AG04449 (cell line): ENCODE results near the gene ZNF609.

Experiments used
- CTCF ChIA-PET: fragments of 350-600 bp; formaldehyde crosslinking; extraction: SDS; loops from one replicate; lab custom pipeline; 2021; ENCODE audit warnings: antibody characterized with exemption; lab: Yijun Ruan, JAX
- POLR2A ChIA-PET: fragments of 400-600, 350-600 bp; formaldehyde crosslinking; extraction: SDS; loops from one replicate; lab custom pipeline; 2020; ENCODE audit warnings: antibody characterized with exemption, inconsistent platforms; lab: Yijun Ruan, JAX
- DNase-seq: peaks from one replicate; pipeline ENCODE4 v3.0.0-alpha.2; 2010; ENCODE audit warnings: low read depth, low spot score
- H3K4me3 ChIP-seq: 2 replicates; pipeline ENCODE4 v1.5.1; 2011; ENCODE audit warnings: low read depth, mild to moderate bottlenecking, control low read depth, low read length
- CTCF ChIP-seq: IDR thresholded peaks from one replicate; pipeline ENCODE4 v1.5.1; 2011; ENCODE audit warnings: mild to moderate bottlenecking, moderate library complexity, low read length, control low read depth, inconsistent platforms; ENCODE audit not compliant: insufficient read depth; ENCODE audit errors: missing control alignments

ZNF609 gene

DNA sequence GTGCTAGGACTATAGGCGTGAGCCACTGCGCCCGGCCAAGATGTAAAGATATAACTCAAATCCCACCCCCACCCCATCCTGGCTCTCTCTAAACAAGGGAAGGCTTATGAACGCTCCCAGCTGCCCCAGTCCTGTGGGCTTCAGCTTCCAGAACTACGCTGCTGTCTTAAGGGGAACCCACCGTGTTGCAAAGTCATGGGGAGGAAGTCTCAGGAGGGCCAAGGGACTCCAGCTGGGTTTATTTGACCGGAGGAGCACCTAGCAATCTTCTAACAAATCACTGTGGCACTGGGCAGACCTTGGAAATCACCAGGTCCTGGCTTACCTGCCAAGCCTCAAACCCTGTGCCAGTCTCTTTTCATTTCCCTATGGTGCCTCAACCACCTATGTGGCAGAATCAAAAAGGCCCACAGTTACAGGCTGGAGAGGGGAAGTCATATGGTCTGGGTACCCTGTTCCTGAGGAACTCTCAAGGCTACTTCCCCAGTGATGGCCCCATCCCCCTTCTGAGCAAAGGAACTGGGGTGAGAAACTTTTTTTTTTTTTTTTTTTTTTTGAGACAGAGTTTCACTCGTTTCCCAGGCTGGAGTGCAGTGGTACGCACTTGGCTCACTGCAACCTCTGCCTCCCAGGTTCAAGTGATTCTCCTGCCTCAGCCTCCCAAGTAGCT is 231.7 kb downstream of the ZNF609 start:
- no peak for TF ChIP-seq CTCF
- CTCF ChIA-PET: interaction anchor here (2.2 to 21.0 kb wide), 4 partner anchors 9 to 213 kb away, joined by 6 to 690 read pairs (median 78); no protein-coding TSS in a partner anchor
- POLR2A ChIA-PET: interaction anchor here (0.9 to 1.2 kb wide), 2 partner anchors 9 to 58 kb away, joined by 4 read pairs; no protein-coding TSS in a partner anchor
- no peak for DNase-seq
- no peak overlapping the region for H3K4me3 ChIP-seq

GRCh38 chr15:64693134-64693533 is 232.8 kb downstream of the ZNF609 start:
- ChIA-PET POLR2A (no interaction called here), CTCF (interaction anchor here (1.0 to 21.0 kb wide), 3 partner anchors 10 to 34 kb away, joined by 4 to 690 read pairs (median 127); no protein-coding TSS in a partner anchor)
- no peak overlapping the region for H3K4me3 ChIP-seq
- DNase-seq: peak; percentile 85
- no peak for TF ChIP-seq CTCF

GRCh38 chr15:64694816-64695215 is 234.4 kb downstream of the ZNF609 start:
- no peak for DNase-seq
- ChIA-PET CTCF (interaction anchor here (1.2 to 21.0 kb wide), 3 partner anchors 10 to 32 kb away, joined by 4 to 690 read pairs (median 127); no protein-coding TSS in a partner anchor), POLR2A (interaction anchor here (0.7 kb wide), 1 partner anchor 25 kb away, joined by 3 read pairs; no protein-coding TSS in a partner anchor)
- no peak overlapping the region for H3K4me3 ChIP-seq
- TF ChIP-seq CTCF: no peak

DNA sequence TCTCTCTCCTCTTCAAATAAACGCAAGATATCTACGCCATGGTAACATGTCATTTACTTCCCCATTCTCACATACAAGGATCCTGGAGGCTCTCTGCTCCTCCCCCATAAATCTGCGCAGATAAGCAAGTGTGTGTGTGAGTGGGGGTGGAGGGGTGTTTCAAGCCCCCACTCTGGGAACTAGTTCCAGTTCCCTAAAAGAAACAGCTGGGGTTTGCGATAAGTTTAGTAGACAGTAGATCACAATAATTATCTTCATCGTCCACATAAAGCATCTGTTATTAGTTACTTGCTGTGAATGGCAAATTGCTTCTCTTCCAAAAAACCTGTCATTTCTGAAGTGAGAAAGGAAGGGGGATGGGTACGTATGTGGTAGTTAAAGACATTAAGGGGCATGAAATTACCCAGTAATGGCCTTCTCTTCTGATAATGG is 235.2 kb downstream of the ZNF609 start:
- ChIA-PET POLR2A (no interaction called here), CTCF (interaction anchor here (1.2 to 21.0 kb wide), 3 partner anchors 9 to 32 kb away, joined by 4 to 690 read pairs (median 127); no protein-coding TSS in a partner anchor)
- DNase-seq: no peak
- H3K4me3 ChIP-seq: no peak overlapping the region
- TF ChIP-seq CTCF: no peak

DNA sequence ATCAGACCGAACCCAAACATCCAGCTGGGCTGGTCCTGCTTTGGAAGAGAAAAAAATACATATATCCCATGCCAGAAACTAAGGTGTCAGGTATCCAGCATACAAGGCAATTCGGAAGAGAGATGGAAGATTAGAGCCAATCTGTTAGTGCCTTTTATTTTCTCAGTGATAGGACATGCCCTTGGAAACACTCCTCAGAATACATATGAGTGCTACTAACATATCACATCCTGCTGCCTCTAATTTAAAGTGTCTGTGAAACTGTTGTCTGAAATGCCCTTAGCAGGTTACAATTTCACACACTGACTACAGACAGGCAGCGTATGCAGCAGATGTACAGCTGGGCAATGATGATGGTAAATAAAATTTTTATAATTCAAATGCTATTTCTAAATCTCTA is 236.1 kb downstream of the ZNF609 start:
- ChIA-PET CTCF (interaction anchor here (10.6 to 21.0 kb wide), 2 partner anchors 13 to 31 kb away, joined by 127 to 690 read pairs; no protein-coding TSS in a partner anchor), POLR2A (no interaction called here)
- no peak for DNase-seq
- TF ChIP-seq CTCF: no peak
- no peak overlapping the region for H3K4me3 ChIP-seq

- no peak for DNase-seq
- ChIA-PET POLR2A (interaction anchor here (0.6 kb wide), 1 partner anchor 71 kb away, joined by 3 read pairs; no protein-coding TSS in a partner anchor), CTCF (interaction anchor here (1.4 to 21.0 kb wide), 3 partner anchors 14 to 112 kb away, joined by 5 to 690 read pairs (median 127); no protein-coding TSS in a partner anchor)
- no peak overlapping the region for H3K4me3 ChIP-seq
- TF ChIP-seq CTCF: no peak
Measured at GRCh38 chr15:64697911-64698369, 237.6 kb downstream of the ZNF609 start.
